ENCODE measurements around the gene NSG1.

DNA sequence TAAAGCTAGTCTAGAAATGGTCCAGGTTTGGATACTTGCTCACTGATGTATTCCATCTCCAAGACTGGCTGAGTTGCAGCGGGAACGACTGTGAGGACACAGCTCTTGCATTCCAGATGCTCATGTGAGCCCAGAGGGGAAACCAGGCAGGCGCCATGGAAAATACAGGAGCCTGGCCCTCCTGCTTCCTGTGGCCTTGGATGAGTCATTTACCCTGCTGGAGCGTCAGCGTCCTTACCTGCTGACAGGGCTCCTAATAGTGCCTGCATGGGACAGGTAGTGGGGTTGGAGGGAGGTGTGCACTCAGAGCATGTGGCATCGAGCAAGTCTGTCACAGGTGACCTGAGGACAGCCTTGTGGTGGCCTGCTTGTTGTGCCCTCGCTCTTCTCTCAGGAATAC lies 69.4 kb downstream of the NSG1 start:
- no peak for TF ChIP-seq RBM39 (IDR thresholded peaks at IDR 0.05; ENCODE audit: low read depth, low read length, poor library complexity, severe bottlenecking)
- no peak for TF ChIP-seq JUN (CRISPR knock-in tag; IDR thresholded peaks at IDR 0.05)
- no peak for TF ChIP-seq ATRX (CRISPR knock-in tag; IDR thresholded peaks at IDR 0.05; ENCODE audit: borderline replicate concordance)
- TF ChIP-seq, protein P1, sequence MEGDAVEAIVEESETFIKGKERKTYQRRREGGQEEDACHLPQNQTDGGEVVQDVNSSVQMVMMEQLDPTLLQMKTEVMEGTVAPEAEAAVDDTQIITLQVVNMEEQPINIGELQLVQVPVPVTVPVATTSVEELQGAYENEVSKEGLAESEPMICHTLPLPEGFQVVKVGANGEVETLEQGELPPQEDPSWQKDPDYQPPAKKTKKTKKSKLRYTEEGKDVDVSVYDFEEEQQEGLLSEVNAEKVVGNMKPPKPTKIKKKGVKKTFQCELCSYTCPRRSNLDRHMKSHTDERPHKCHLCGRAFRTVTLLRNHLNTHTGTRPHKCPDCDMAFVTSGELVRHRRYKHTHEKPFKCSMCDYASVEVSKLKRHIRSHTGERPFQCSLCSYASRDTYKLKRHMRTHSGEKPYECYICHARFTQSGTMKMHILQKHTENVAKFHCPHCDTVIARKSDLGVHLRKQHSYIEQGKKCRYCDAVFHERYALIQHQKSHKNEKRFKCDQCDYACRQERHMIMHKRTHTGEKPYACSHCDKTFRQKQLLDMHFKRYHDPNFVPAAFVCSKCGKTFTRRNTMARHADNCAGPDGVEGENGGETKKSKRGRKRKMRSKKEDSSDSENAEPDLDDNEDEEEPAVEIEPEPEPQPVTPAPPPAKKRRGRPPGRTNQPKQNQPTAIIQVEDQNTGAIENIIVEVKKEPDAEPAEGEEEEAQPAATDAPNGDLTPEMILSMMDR (CRISPR knock-in tag; IDR thresholded peaks at IDR 0.05) = no peak
- TF ChIP-seq TRIM24 (CRISPR knock-in tag; IDR thresholded peaks at IDR 0.05) = no peak
- TF ChIP-seq ARNT (IDR thresholded peaks at IDR 0.05) = no peak
- TF ChIP-seq, protein P2, sequence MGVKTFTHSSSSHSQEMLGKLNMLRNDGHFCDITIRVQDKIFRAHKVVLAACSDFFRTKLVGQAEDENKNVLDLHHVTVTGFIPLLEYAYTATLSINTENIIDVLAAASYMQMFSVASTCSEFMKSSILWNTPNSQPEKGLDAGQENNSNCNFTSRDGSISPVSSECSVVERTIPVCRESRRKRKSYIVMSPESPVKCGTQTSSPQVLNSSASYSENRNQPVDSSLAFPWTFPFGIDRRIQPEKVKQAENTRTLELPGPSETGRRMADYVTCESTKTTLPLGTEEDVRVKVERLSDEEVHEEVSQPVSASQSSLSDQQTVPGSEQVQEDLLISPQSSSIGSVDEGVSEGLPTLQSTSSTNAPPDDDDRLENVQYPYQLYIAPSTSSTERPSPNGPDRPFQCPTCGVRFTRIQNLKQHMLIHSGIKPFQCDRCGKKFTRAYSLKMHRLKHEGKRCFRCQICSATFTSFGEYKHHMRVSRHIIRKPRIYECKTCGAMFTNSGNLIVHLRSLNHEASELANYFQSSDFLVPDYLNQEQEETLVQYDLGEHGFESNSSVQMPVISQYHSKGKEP (CRISPR knock-in tag; IDR thresholded peaks at IDR 0.05) = no peak
- no peak for TF ChIP-seq HDAC6 (IDR thresholded peaks at IDR 0.05; ENCODE audit: low read depth, low read length)
- no peak for TF ChIP-seq ZBTB3 (CRISPR knock-in tag; IDR thresholded peaks at IDR 0.05; ENCODE audit: borderline replicate concordance, low read depth)
- no peak for TF ChIP-seq MXD4 (CRISPR knock-in tag; IDR thresholded peaks at IDR 0.05)
- TF ChIP-seq KLF12 (CRISPR knock-in tag; IDR thresholded peaks at IDR 0.05; ENCODE audit: borderline replicate concordance) = no peak
- TF ChIP-seq, protein P3, sequence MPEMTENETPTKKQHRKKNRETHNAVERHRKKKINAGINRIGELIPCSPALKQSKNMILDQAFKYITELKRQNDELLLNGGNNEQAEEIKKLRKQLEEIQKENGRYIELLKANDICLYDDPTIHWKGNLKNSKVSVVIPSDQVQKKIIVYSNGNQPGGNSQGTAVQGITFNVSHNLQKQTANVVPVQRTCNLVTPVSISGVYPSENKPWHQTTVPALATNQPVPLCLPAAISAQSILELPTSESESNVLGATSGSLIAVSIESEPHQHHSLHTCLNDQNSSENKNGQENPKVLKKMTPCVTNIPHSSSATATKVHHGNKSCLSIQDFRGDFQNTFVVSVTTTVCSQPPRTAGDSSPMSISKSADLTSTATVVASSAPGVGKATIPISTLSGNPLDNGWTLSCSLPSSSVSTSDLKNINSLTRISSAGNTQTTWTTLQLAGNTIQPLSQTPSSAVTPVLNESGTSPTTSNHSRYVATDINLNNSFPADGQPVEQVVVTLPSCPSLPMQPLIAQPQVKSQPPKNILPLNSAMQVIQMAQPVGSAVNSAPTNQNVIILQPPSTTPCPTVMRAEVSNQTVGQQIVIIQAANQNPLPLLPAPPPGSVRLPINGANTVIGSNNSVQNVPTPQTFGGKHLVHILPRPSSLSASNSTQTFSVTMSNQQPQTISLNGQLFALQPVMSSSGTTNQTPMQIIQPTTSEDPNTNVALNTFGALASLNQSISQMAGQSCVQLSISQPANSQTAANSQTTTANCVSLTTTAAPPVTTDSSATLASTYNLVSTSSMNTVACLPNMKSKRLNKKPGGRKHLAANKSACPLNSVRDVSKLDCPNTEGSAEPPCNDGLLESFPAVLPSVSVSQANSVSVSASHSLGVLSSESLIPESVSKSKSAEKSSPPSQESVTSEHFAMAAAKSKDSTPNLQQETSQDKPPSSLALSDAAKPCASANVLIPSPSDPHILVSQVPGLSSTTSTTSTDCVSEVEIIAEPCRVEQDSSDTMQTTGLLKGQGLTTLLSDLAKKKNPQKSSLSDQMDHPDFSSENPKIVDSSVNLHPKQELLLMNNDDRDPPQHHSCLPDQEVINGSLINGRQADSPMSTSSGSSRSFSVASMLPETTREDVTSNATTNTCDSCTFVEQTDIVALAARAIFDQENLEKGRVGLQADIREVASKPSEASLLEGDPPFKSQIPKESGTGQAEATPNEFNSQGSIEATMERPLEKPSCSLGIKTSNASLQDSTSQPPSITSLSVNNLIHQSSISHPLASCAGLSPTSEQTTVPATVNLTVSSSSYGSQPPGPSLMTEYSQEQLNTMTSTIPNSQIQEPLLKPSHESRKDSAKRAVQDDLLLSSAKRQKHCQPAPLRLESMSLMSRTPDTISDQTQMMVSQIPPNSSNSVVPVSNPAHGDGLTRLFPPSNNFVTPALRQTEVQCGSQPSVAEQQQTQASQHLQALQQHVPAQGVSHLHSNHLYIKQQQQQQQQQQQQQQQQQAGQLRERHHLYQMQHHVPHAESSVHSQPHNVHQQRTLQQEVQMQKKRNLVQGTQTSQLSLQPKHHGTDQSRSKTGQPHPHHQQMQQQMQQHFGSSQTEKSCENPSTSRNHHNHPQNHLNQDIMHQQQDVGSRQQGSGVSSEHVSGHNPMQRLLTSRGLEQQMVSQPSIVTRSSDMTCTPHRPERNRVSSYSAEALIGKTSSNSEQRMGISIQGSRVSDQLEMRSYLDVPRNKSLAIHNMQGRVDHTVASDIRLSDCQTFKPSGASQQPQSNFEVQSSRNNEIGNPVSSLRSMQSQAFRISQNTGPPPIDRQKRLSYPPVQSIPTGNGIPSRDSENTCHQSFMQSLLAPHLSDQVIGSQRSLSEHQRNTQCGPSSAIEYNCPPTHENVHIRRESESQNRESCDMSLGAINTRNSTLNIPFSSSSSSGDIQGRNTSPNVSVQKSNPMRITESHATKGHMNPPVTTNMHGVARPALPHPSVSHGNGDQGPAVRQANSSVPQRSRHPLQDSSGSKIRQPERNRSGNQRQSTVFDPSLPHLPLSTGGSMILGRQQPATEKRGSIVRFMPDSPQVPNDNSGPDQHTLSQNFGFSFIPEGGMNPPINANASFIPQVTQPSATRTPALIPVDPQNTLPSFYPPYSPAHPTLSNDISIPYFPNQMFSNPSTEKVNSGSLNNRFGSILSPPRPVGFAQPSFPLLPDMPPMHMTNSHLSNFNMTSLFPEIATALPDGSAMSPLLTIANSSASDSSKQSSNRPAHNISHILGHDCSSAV (CRISPR knock-in tag; IDR thresholded peaks at IDR 0.05; ENCODE audit: borderline replicate concordance) = no peak

All from HepG2 (cell line).